Transverse colon (tissue), 4 donors: ENCODE results near the gene SEMA3F.

Source experiments
- CTCF ChIP-seq, 5 experiments: fragments of 200-600 bp in 3 of 5; fragments of 450-650 bp in 2 of 5; sonication (generic) in 3 of 5; IDR thresholded peaks; 1 replicate in 2 of 5; 2 replicates in 3 of 5; pipeline ENCODE4 v1.5.1; 2016 to 2017; ENCODE audit warnings: antibody characterized with exemption in 5 of 5, inconsistent platforms in 3 of 5, mild to moderate bottlenecking in 2 of 5, moderate library complexity in 1 of 5
- POLR2AphosphoS5 ChIP-seq, 3 donors: sonication (generic); formaldehyde crosslinking; IDR thresholded peaks; one replicate each; pipeline ENCODE4 v1.6.1; 2016; ENCODE audit warnings: antibody characterized with exemption in 3 of 3

GRCh38 chr3:50163572-50164455 lies 8.7 kb downstream of the SEMA3F start:
- TF ChIP-seq POLR2AphosphoS5 (IDR thresholded peaks at IDR 0.05) (peak in 2 of 3 donors; percentile 54), CTCF (IDR thresholded peaks at IDR 0.05) (no peak)
